Keratinocyte (primary cell): ENCODE results near the gene FTO.

Experiments
- CTCF ChIP-seq, 3 experiments: IDR thresholded peaks in 1 of 3; conservative IDR thresholded peaks in 1 of 3; optimal IDR thresholded peaks in 1 of 3; 2 replicates in 2 of 3; 3 replicates in 1 of 3; pipeline versions ENCODE3 to v1.5.1; 2011; ENCODE audit warnings: low read length in 3 of 3, mild to moderate bottlenecking in 3 of 3, moderate library complexity in 2 of 3, control low read depth in 1 of 3, inconsistent platforms in 1 of 3; ENCODE audit not compliant: insufficient read depth in 2 of 3; ENCODE audit errors: extremely low read depth in 1 of 3
- EZH2 ChIP-seq: IDR thresholded peaks from one replicate; pipeline ENCODE4 v1.6.1; 2012; ENCODE audit warnings: inconsistent platforms, mild to moderate bottlenecking, low read length, moderate library complexity

- no peak for TF ChIP-seq CTCF (optimal IDR thresholded peaks at IDR 0.05 in 1 of 3, IDR thresholded peaks at IDR 0.05 in 1 of 3, conservative IDR thresholded peaks at IDR 0.05 in 1 of 3; ENCODE audit: extremely low read depth in 1 of 3, insufficient read depth in 2 of 3, low read length in 3 of 3)
- TF ChIP-seq EZH2 = no peak
These were observed 417.8 kb downstream of the FTO start for GRCh38 chr16:54121539-54122295.
